HepG2 (cell line): Measurements from ENCODE around the gene SLC43A3. TPM values are rescaled to one million over a fixed set of nuclear protein-coding genes. Genes with fewer than 3 reads are reported as not detected.
A peak's percentile ranks its signal among the peaks of the same experiment; 100 is the strongest.

ENCODE experiments used
- AGO1 ChIP-seq: fragments of 200-400 bp; formaldehyde crosslinking; IDR thresholded peaks from 2 replicates; pipeline ENCODE4 v1.6.1; 2017; ENCODE audit warnings: mild to moderate bottlenecking, low read depth, low read length, moderate library complexity; ENCODE audit not compliant: poor library complexity, severe bottlenecking
- FOXC1 ChIP-seq: sonication (generic); formaldehyde crosslinking; IDR thresholded peaks from 2 replicates; pipeline ENCODE4 v1.8.0; 2022; ENCODE audit warnings: mild to moderate bottlenecking, missing genetic modification reagents, borderline replicate concordance
- HNF4A ChIP-seq: sonication (generic); formaldehyde crosslinking; IDR thresholded peaks from 2 replicates; pipeline ENCODE4 v1.4.0; 2020; ENCODE audit warnings: missing genetic modification reagents
- HNRNPL ChIP-seq: fragments of 200-400 bp; formaldehyde crosslinking; IDR thresholded peaks from 2 replicates; pipeline ENCODE4 v1.6.1; 2017; ENCODE audit warnings: mild to moderate bottlenecking, low read depth, low read length
- JARID2 ChIP-seq: sonication (generic); formaldehyde crosslinking; IDR thresholded peaks from 2 replicates; pipeline ENCODE4 v1.8.1; 2023; ENCODE audit warnings: missing genetic modification reagents, inconsistent platforms; ENCODE audit not compliant: insufficient replicate concordance
- KDM2A ChIP-seq: sonication (generic); formaldehyde crosslinking; IDR thresholded peaks from 2 replicates; pipeline ENCODE4 v1.4.0; 2020; ENCODE audit warnings: low read depth, missing genetic modification reagents, borderline replicate concordance
- MED8 ChIP-seq: sonication (generic); formaldehyde crosslinking; IDR thresholded peaks from 2 replicates; pipeline ENCODE4 v1.8.1; 2023; ENCODE audit warnings: mild to moderate bottlenecking, missing genetic modification reagents; ENCODE audit not compliant: insufficient replicate concordance
- NFE2L2 ChIP-seq: fragments of 150-350 bp; IDR thresholded peaks from 2 replicates; pipeline ENCODE4 v1.6.1; 2014; ENCODE audit warnings: low read length
- NFIC ChIP-seq: IDR thresholded peaks from 2 replicates; pipeline ENCODE4 v1.6.1; 2012; ENCODE audit warnings: mild to moderate bottlenecking, low read length, inconsistent platforms
- RORA ChIP-seq: sonication (generic); formaldehyde crosslinking; IDR thresholded peaks from 2 replicates; pipeline ENCODE4 v1.5.0; 2020; ENCODE audit warnings: mild to moderate bottlenecking, missing genetic modification reagents, moderate library complexity
- ZBTB21 ChIP-seq: sonication (generic); formaldehyde crosslinking; IDR thresholded peaks from 2 replicates; pipeline ENCODE4 v1.4.0; 2020; ENCODE audit warnings: missing genetic modification reagents
- ZNF225 ChIP-seq: sonication (generic); formaldehyde crosslinking; IDR thresholded peaks from 2 replicates; pipeline ENCODE4 v1.4.0; 2020; ENCODE audit warnings: mild to moderate bottlenecking, missing genetic modification reagents
- ZNF331 ChIP-seq: sonication (generic); formaldehyde crosslinking; IDR thresholded peaks from 2 replicates; pipeline ENCODE4 v1.4.0; 2020; ENCODE audit warnings: missing genetic modification reagents
- ZSCAN29 ChIP-seq: sonication (generic); formaldehyde crosslinking; conservative IDR thresholded peaks from 2 replicates; pipeline ENCODE4 v1.4.0; 2020; ENCODE audit warnings: mild to moderate bottlenecking, missing genetic modification reagents
- polyA plus RNA-seq, 8 experiments: library from polyadenylated mRNA; depleted of rRNA in 3 of 8; stranded (reverse) in 7 of 8; unstranded in 1 of 8; fragments of >200 nt; fragmentation: Illumina TruSeq in 4 of 8; extraction: Trizol in 4 of 8; gene quantifications; 2 replicates each; pipeline versions ENCODE4 v1.2.1 to v1.2.3, GENCODE V29; 2011 to 2016; ENCODE audit warnings: low read depth in 4 of 8, missing spikeins in 1 of 8, mixed read lengths in 1 of 8; ENCODE audit not compliant: insufficient read depth in 1 of 8
- total RNA-seq, 5 experiments: library from RNA; depleted of rRNA; stranded (reverse); fragments of >200 nt; fragmentation: Illumina TruSeq; extraction: Trizol; gene quantifications; 2 replicates each; pipeline ENCODE4 v1.2.3, GENCODE V29; 2016; ENCODE audit warnings: low read depth in 1 of 5
- TF ChIP-seq, protein P1 (sequence below), 2 experiments: sonication (generic) in 1 of 2; formaldehyde crosslinking in 1 of 2; IDR thresholded peaks; 2 replicates each; pipeline versions ENCODE4 v1.4.0 to v1.6.1; 2016 to 2020; ENCODE audit warnings: borderline replicate concordance in 1 of 2, low read depth in 1 of 2, mild to moderate bottlenecking in 1 of 2, missing genetic modification reagents in 1 of 2
- TF ChIP-seq, protein P2 (sequence below): sonication (generic); formaldehyde crosslinking; IDR thresholded peaks from 2 replicates; pipeline ENCODE4 v1.4.0; 2020; ENCODE audit warnings: missing genetic modification reagents, borderline replicate concordance
- TF ChIP-seq, protein P3 (sequence below): sonication (generic); formaldehyde crosslinking; IDR thresholded peaks from 2 replicates; pipeline ENCODE4 v1.9.0; 2021; ENCODE audit warnings: missing genetic modification reagents, mild to moderate bottlenecking, borderline replicate concordance
- TF ChIP-seq, protein P4 (sequence below): sonication (generic); IDR thresholded peaks from 2 replicates; pipeline ENCODE4 v1.6.1; 2016; ENCODE audit warnings: low read depth, borderline replicate concordance

SLC43A3 gene
- total and polyA plus RNA-seq, 2 of the 13 experiments (the other 11 are each of a cell fraction or from before 2014, with no cell fraction given), result 2.6 TPM; not detected in 1

DNA sequence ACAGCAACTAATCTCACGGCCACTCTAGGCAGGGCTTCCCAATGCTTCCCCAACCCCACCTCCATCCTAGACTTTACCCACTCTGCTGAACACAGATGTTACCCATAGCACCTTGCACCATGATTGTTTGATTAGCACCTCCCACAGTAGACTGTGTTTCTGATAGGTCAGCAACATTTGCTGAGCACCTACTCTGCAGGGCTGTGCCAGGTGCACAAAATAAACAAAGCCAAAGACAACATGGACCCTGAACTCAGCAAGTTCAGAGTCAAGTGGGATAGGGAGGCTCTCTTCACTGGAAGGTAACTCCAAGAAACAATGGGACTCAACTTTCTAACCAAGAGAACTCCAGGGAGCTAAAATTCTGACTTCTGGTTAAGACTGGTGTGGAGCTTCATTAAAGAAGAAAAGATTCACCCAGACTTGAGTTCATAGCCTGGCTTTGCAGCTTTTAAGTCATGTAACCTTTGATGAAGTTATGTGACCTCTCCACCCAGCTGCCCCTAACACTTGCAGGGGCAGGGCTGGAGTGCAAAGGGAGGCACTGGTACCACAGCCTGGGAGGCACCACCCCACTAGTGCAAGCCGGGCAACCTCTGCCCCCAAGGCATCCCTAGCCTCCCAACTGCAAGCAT is 26.7 kb upstream of the SLC43A3 start (continued):
- TF ChIP-seq, protein P1, sequence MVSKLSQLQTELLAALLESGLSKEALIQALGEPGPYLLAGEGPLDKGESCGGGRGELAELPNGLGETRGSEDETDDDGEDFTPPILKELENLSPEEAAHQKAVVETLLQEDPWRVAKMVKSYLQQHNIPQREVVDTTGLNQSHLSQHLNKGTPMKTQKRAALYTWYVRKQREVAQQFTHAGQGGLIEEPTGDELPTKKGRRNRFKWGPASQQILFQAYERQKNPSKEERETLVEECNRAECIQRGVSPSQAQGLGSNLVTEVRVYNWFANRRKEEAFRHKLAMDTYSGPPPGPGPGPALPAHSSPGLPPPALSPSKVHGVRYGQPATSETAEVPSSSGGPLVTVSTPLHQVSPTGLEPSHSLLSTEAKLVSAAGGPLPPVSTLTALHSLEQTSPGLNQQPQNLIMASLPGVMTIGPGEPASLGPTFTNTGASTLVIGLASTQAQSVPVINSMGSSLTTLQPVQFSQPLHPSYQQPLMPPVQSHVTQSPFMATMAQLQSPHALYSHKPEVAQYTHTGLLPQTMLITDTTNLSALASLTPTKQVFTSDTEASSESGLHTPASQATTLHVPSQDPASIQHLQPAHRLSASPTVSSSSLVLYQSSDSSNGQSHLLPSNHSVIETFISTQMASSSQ (IDR thresholded peaks at IDR 0.05; ENCODE audit: low read depth), result peak; percentile 73
- TF ChIP-seq, protein P1 (CRISPR knock-in tag; IDR thresholded peaks at IDR 0.05; ENCODE audit: borderline replicate concordance), result peak; percentile 78; the same call in 1 of the 2 replicates
- TF ChIP-seq, protein P2, sequence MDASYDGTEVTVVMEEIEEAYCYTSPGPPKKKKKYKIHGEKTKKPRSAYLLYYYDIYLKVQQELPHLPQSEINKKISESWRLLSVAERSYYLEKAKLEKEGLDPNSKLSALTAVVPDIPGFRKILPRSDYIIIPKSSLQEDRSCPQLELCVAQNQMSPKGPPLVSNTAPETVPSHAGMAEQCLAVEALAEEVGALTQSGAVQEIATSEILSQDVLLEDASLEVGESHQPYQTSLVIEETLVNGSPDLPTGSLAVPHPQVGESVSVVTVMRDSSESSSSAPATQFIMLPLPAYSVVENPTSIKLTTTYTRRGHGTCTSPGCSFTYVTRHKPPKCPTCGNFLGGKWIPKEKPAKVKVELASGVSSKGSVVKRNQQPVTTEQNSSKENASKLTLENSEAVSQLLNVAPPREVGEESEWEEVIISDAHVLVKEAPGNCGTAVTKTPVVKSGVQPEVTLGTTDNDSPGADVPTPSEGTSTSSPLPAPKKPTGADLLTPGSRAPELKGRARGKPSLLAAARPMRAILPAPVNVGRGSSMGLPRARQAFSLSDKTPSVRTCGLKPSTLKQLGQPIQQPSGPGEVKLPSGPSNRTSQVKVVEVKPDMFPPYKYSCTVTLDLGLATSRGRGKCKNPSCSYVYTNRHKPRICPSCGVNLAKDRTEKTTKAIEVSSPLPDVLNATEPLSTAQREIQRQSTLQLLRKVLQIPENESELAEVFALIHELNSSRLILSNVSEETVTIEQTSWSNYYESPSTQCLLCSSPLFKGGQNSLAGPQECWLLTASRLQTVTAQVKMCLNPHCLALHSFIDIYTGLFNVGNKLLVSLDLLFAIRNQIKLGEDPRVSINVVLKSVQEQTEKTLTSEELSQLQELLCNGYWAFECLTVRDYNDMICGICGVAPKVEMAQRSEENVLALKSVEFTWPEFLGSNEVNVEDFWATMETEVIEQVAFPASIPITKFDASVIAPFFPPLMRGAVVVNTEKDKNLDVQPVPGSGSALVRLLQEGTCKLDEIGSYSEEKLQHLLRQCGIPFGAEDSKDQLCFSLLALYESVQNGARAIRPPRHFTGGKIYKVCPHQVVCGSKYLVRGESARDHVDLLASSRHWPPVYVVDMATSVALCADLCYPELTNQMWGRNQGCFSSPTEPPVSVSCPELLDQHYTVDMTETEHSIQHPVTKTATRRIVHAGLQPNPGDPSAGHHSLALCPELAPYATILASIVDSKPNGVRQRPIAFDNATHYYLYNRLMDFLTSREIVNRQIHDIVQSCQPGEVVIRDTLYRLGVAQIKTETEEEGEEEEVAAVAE, result 0 out of 2 replicates have a peak, but pooled peaks have one; percentile 55
- peak; percentile 76; the same call in 1 of the 2 replicates for TF ChIP-seq NFIC
- TF ChIP-seq ZBTB21, result no peak
- peak; percentile 72; the same call in 1 of the 2 replicates for TF ChIP-seq HNRNPL
- TF ChIP-seq, protein P3, sequence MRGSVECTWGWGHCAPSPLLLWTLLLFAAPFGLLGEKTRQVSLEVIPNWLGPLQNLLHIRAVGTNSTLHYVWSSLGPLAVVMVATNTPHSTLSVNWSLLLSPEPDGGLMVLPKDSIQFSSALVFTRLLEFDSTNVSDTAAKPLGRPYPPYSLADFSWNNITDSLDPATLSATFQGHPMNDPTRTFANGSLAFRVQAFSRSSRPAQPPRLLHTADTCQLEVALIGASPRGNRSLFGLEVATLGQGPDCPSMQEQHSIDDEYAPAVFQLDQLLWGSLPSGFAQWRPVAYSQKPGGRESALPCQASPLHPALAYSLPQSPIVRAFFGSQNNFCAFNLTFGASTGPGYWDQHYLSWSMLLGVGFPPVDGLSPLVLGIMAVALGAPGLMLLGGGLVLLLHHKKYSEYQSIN (CRISPR knock-in tag), result no peak
- no peak for TF ChIP-seq FOXC1
- peak; percentile 92 for TF ChIP-seq ZNF331
- TF ChIP-seq ZSCAN29, result peak; percentile 61; the same call in 1 of the 2 replicates
- no peak for TF ChIP-seq MED8 (CRISPR knock-in tag)
- peak; percentile 24; the same call in 1 of the 2 replicates for TF ChIP-seq ZNF225 (CRISPR knock-in tag)
- 0 out of 2 replicates have a peak, but pooled peaks have one; percentile 31 for TF ChIP-seq KDM2A (CRISPR knock-in tag)
- TF ChIP-seq, protein P4, sequence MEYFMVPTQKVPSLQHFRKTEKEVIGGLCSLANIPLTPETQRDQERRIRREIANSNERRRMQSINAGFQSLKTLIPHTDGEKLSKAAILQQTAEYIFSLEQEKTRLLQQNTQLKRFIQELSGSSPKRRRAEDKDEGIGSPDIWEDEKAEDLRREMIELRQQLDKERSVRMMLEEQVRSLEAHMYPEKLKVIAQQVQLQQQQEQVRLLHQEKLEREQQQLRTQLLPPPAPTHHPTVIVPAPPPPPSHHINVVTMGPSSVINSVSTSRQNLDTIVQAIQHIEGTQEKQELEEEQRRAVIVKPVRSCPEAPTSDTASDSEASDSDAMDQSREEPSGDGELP, result peak; percentile 92
- no peak for TF ChIP-seq AGO1
- TF ChIP-seq RORA, result no peak
- peak; percentile 98 for TF ChIP-seq HNF4A
- TF ChIP-seq JARID2 (CRISPR knock-in tag), result no peak
- no peak for TF ChIP-seq NFE2L2
